T-helper 2 cell (primary cell): ENCODE measurements around the gene OS9.
A peak's percentile ranks its signal among the peaks of the same experiment; 100 is the strongest.
"Not testable (repeated sequence)": the region's sequence is repeated elsewhere in the genome, so short reads cannot be mapped to it uniquely, and the experiment has no call there.

Experiments used
- DNase-seq, 5 experiments: peaks; one replicate each; pipeline versions ENCODE4 v3.0.0 to v3.0.0-alpha.2; 2012 to 2022
- total RNA-seq, 2 donors: gene quantifications; one replicate each; lab custom pipeline; 2026; lab: John Stamatoyannopoulos, UW

OS9 gene, protein sequence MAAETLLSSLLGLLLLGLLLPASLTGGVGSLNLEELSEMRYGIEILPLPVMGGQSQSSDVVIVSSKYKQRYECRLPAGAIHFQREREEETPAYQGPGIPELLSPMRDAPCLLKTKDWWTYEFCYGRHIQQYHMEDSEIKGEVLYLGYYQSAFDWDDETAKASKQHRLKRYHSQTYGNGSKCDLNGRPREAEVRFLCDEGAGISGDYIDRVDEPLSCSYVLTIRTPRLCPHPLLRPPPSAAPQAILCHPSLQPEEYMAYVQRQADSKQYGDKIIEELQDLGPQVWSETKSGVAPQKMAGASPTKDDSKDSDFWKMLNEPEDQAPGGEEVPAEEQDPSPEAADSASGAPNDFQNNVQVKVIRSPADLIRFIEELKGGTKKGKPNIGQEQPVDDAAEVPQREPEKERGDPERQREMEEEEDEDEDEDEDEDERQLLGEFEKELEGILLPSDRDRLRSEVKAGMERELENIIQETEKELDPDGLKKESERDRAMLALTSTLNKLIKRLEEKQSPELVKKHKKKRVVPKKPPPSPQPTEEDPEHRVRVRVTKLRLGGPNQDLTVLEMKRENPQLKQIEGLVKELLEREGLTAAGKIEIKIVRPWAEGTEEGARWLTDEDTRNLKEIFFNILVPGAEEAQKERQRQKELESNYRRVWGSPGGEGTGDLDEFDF
- total RNA-seq = 136 to 162 reads per million in 2 donors

DNA sequence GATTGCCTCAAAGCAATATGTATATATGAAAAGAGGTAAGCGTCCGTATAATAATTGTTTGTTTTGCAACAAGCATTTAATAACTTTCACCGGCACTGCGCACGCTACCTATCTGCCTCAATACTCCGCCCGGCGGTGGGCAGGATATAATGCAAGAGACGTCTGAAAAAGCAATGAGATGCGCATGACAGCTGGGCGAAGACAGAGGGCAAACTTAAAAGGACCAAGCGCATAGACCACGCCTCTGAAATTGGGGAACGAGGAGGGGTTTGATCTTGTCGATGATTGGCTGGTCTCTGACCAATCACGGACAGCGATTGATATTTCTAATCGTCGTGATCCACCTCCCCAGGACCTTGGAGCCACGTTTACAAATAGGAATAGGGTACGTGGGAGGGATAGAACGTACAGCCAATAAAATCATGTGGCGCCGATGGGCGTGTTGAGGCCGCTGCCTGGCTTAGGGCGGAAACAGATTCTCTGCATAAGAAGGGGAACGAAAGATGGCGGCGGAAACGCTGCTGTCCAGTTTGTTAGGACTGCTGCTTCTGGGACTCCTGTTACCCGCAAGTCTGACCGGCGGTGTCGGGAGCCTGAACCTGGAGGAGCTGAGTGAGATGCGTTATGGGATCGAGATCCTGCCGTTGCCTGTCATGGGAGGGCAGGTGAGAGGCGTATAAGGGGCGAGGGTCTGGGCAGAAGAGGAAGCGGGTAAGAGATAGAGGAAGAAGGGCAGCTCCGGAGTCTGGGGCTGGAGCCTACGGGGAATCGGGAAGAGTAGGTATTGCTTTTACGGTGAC, at the start of gene OS9:
Gene OS9 (plus strand): TSS at position 474 of the 800 bp plus-strand sequence. CDS start 30 bp downstream, at position 504.
- peak; percentile 72 to 100 (median 95) for DNase-seq

DNA sequence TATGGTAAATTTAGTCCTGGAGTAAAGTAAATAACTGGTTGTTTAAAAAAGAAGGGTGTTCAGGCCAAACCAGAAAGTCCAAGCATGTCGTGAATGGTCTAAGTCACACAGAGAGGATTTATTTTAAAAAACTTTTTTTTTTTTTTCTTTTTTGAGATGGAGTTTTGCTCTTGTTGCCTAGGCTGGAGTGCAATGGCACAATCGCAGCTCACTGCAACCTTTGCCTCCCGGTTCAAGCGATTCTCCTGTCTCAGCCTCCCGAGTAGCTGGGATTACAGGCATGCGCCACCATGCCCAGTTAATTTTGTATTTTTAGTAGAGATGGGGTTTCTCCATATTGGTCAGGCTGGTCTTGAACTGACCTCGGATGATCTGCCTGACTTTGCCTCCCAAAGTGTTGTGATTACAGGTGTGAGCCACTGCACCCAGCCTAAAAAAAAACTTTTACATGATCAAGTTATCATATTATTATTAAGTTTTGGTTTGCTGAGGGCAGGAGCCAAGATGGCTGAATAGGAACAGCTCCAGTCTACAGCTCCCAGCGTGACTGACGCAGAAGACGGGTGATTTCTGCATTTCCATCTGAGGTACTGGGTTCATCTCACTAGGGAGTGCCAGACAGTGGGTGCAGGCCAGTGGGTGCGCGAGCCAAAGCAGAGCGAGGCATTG, 47.8 kb upstream of the OS9 start:
- peak in 1 of 5 experiments; percentile 45 for DNase-seq

GRCh38 chr12:57646659-57647049, 47.3 kb upstream of the OS9 start:
- not testable (repeated sequence) for DNase-seq

GRCh38 chr12:57654042-57654441, 39.9 kb upstream of the OS9 start:
- DNase-seq = no peak

DNA sequence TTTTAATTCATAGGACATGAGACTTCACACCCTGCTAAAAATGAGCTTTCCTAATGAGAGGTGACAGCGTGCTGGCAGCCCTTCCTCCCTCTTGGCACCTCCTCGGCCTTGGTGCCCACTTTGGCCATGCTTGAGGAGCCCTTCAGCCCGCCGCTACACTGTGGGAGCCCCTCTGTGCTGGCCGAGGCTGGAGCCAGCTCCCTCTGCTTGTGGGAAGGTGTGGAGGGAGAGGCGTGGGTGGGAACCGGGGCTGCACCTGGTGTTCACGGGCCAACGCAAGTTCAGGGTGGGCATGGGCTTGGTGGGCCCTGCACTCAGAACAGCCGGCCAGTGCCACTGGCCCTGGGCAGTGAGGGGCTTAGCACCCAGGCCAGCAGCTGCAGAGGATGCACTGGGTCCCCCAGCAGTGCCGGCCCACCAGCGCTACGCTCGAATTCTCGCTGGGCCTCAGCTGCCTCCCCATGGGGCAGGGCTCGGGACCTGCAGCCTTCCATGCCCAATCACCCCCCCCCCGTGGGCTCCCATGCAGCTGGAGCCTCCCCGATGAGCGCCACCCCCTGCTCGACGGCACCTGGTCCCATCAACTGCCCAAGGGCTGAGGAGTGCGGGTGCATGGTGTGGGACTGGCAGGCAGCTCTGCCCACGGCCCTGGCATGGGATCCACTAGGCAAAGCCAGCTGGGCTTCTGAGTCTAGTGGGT, 38.2 kb upstream of the OS9 start:
- no peak for DNase-seq

GRCh38 chr12:57656408-57656807, 37.5 kb upstream of the OS9 start:
- not testable (repeated sequence) for DNase-seq

DNA sequence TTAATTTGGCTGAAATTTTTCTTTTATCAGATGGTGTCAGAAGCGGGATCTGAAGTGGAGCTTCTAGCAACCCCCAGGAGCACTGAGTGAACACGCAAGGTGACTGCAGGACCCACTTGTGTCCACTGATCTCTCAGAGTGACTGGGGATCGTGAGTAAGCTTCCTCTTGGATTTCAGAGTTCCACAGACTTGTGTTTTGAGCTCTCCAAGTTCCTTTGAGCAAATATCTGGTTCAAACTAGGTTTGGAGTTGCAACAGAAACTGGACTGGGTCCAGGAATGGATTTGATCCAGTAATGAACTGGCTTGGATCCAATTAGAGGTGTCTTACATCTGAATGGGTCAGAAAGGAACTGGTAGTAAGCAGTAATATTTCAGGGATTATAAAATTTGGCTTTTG, 36.2 kb upstream of the OS9 start:
- no peak for DNase-seq

DNA sequence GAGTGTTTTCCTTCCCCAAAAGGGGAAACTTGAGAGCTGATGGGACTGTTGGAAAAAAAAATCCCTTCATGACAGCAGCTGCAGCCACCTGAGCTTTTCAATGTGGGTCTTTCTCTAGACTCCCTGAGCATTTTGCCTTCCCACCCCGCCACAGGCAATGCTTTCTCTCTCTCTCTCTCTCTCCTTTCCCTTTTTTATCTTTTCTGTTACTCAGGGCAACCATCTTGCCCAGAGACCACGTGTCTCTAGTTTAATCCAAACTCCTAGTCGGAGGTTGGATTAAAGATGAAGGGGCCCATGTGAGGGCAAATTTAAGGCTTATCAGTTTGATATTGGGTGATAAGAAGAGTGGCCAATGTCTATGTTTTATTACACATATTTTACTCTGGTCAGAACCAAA, 35.0 kb upstream of the OS9 start:
- no peak for DNase-seq

DNA sequence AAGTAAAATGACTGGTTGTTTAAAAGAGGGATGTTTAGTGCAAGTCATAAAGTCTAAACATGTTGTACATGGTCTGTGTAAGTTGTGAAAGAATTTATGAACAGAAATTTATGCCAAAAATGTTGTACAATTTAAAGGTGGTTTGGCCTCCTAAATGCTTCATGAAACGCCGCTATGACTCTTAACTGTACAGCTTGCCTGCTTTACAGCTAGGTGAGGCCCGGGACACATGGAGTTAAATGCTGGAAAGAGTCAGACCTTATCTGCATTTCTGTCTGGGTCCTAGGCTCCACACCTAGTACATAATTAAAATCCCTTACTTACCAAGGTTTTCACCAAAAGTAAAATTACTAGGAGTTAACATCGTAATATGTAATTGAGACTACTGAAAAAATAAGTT, 32.6 kb upstream of the OS9 start:
- DNase-seq = no peak

DNA sequence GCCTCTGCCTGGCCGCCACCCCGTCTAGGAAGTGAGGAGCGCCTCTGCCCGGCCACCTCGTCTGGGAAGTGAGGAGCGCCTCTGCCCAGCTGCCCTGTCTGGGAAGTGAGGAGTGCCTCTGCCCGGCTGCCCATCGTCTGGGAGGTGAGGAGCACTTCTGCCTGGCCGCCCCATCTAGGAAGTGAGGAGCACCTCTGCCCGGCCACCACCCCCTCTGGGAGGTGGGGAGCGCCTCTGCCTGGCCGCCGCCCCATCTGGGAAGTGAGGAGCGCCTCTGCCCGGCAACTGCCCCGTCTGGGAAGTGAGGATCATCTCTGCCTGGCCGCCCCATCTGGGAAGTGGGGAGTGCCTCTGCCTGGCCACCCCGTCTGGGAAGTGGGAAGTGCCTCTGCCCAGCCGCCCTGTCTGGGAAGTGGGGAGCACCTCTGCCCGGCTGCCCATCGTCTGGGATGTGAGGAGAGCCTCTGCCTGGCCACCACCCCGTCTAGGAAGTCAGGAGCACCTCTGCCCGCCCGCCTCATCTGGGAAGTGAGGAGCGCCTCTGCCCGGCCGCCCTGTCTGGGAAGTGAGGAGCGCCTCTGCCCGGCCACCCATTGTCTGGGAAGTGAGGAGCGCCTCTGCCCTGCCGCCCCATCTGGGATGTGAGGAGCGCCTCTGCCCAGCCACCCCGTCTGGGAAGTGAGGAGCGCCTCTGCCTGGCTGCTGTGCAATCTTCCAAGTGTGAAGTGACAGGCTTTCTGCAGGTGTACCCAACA, 28.7 kb upstream of the OS9 start:
- not testable (repeated sequence) for DNase-seq

- DNase-seq = no peak
Measured at GRCh38 chr12:57666897-57667296, 27.0 kb upstream of the OS9 start.

DNA sequence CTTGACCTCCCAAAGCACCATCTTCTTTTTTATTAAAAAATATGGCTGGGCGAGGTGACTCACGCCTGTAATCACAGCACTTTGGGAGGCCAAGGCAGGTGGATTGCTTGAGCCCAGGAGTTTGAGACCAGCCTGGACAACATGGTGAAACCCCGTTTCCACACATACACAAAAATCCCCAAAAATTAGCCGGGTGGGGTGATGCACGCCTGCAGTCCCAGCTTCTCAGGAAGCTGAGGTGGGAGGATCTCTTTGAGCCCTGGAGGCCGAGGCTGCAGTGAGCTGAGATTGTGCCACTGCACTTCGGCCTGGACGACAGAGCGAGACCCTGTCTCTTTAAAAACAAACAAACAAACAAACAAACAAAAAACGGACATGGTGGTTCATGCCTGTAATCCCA, 24.2 kb upstream of the OS9 start:
- not testable (repeated sequence) for DNase-seq

DNA sequence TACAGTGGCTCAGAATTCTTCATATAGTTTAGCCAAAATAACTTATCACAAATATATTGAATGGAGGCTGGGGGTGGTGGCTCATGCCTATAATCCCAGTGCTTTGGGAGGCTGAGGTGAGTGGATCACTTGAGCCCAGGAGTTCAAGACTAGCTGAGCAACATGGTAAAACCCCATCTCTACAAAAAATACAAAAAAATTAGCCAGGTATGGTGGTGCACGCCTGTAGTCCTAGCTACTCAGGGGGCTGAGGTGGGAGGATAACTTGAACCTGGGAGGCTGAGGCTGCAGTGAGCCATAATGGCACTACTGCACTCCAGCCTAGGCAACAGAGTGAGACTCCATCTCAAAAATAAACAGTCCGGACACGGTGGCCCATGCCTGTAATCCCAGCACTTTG, 22.1 kb upstream of the OS9 start:
- DNase-seq = not testable (repeated sequence)

DNA sequence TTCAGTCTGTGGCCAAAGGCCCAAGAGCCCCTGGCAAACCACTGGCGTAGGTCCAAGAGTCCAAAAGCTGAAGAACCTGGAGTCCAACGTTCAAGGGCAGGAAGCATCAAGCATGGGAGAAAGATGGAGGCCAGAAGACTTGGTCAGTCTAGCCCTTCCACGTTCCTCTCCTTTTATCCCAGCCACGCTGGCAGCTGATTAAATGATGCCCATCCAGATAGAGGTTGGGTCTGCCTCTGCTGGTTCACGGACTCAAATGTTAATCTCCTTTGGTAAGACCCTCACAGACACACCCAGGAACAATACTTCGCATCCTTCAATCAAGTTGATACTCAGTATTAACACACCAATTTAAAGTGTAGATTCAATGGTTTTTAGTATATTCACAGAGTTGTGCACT, 21.1 kb upstream of the OS9 start:
- DNase-seq = no peak

GRCh38 chr12:57674691-57675090, 19.2 kb upstream of the OS9 start:
- DNase-seq = no peak

GRCh38 chr12:57677947-57678346, 16.0 kb upstream of the OS9 start:
- DNase-seq = not testable (repeated sequence)

DNA sequence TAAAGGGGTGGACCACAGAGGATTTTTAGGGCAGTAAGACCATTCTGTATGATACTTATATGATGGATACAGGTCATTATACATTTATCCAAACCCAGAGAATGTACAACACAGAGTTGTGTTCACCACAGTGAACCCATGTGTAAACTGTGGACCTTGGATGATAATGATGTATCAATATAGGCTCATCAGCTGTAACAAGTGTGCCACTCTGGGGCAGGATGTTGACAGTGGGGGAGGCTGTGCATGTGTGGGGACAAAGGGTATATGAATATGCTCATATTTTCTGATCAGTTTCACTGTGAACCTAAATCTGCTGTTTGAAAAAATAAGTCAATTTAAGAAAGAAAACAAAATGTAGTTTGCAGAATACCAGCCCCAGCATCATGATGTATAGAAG, 14.2 kb upstream of the OS9 start:
- DNase-seq = no peak

DNA sequence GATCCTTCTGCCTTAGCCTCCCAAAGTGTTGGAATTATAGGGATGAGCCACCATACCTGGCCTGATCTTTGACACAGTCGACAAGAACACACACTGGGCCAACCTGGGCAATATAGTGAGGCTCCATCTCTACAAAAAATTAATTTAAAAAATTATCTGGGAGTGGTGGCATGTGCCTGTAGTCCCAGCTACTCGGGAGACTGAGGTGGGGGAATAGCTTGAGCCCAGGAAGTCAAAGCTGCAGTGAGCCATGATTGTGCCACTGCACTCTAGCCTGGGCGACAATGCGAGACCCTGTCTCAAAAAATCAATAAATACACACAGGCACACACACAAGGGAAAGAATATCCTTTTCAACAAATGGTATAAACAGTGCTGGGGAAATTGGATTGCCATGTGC, 6.1 kb upstream of the OS9 start:
- no peak for DNase-seq

DNA sequence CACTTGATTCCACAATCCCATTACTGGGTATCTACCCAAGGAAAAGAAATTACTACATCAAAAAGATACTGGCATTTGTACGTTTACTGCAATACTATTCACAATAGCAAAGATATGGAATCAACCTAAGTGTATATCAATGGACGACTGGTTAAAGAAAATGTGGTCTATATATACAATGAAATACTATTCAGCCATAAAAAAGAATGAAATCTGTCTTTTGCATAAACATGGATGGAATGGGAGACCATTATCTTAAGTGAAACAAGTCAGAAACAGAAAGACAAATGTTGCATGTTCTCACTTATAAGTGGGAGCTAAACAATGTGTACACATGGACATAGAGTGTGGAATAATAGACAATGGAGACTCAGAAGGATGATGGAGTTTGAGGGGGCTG, 5.0 kb upstream of the OS9 start:
- DNase-seq = no peak

GRCh38 chr12:57692500-57692899, 1.4 kb upstream of the OS9 start:
- DNase-seq = no peak

- no peak for DNase-seq
Measured at GRCh38 chr12:57693317-57693658, 644 bp upstream of the OS9 start.
